ENCODE measurements around the gene GSTK1. TPM values are rescaled to one million over a fixed set of nuclear protein-coding genes. Genes with fewer than 3 reads are reported as not detected.
"Not testable (repeated sequence)": the region's sequence is repeated elsewhere in the genome, so short reads cannot be mapped to it uniquely, and the experiment has no call there.

Gene GSTK1
- polyA plus RNA-seq, 1 experiment: 164 TPM

DNA sequence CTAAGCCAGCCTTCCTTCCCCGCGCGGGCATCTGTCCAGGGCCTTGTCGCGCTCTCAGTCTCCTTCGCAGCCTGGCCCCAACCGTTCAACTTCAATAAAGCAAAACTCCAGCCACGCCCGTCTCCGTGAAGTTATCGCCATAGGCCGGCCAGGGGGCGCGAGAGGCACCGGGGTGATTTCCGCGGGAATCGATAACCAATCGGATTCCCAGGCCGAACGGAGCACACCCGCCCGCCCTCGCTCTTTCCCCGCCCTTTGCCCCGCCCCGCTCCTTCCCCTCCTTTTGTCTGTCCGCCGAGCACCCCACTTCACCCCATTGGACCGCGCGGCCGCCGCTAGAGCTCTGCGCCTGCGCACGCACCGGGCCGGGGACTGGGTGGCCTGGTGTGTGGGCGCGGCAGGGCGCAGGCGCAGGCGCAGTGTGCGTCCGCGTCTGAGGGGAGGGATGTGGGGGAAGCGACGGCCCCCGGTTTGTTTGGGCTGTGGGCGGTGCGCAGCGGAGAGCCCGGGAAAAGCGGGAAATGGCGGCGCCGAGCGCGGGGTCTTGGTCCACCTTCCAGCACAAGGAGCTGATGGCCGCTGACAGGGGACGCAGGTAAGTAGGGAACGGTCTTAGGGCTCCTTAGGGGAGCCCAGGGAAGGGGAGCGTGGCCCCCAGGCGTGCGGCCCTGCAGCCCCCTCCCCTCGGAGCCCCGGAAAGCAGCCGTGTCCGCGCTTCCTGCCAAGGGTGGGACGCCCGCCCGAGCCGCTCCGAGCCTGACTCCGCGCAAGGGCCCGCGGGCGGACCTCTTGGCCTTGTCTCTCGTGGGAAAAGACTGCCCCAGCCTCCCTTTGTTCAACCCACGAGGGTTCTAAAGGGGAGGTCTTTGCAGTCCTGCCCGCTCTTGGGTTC lies 24.9 kb downstream of the GSTK1 start, which contains the start of gene CASP2:
Gene CASP2, plus strand, starts transcription at position 417 of the 892 bp plus-strand sequence. Its CDS starts 105 bp downstream, at position 522.
- peak within 1 kb of the TSS; percentile 92 for H3K4me3 ChIP-seq (ENCODE audit: low read depth, low read length)
- DNase-seq (ENCODE audit: low read depth): peak; percentile 85
- TF ChIP-seq, protein P1, sequence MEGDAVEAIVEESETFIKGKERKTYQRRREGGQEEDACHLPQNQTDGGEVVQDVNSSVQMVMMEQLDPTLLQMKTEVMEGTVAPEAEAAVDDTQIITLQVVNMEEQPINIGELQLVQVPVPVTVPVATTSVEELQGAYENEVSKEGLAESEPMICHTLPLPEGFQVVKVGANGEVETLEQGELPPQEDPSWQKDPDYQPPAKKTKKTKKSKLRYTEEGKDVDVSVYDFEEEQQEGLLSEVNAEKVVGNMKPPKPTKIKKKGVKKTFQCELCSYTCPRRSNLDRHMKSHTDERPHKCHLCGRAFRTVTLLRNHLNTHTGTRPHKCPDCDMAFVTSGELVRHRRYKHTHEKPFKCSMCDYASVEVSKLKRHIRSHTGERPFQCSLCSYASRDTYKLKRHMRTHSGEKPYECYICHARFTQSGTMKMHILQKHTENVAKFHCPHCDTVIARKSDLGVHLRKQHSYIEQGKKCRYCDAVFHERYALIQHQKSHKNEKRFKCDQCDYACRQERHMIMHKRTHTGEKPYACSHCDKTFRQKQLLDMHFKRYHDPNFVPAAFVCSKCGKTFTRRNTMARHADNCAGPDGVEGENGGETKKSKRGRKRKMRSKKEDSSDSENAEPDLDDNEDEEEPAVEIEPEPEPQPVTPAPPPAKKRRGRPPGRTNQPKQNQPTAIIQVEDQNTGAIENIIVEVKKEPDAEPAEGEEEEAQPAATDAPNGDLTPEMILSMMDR (IDR thresholded peaks at IDR 0.05; ENCODE audit: insufficient read depth, low read depth, low read length): peak; percentile 50
- ChIA-PET CTCF (interaction anchor here (0.7 to 1.5 kb wide), 5 partner anchors 8 to 92 kb away, joined by 3 to 6 read pairs (median 4); no protein-coding TSS in a partner anchor), POLR2A (no interaction called here)
- H3K36me3 ChIP-seq (ENCODE audit: control insufficient read depth, insufficient read depth, low read length): peaks cover 3% of the 10 kb centered on the region
- no peaks in the 10 kb centered on the region for H3K27me3 ChIP-seq (ENCODE audit: control insufficient read depth, insufficient read depth, low read length)

DNA sequence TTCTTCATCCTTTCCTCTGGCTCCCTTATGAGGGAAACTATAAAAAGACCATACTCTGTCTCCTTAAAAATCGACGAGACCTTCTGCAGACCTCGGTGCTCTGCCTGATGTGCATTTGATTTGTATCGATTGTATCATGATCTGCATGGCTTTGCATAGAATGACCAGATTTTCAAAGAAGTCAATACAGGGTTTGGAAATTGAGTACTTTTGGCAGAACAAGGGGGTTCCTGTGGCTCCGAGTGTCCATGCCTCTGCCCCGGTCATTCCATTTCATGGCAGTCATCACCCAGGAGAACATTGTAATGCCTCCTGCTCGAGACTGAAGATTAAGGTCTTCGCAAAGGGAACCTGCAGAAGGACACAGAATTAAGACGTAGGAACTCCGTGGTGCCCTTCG lies 25.6 kb downstream of the GSTK1 start:
- Histone ChIP-seq H3K4me3 (ENCODE audit: low read depth, low read length) (peak overlapping the region; percentile 92), H3K27me3 (ENCODE audit: control insufficient read depth, insufficient read depth, low read length) (no peaks in the 10 kb centered on the region), H3K36me3 (ENCODE audit: control insufficient read depth, insufficient read depth, low read length) (peaks cover 3% of the 10 kb centered on the region)
- ChIA-PET CTCF (interaction anchor here (0.8 to 1.9 kb wide), 2 partner anchors 48 to 49 kb away, joined by 3 to 7 read pairs; no protein-coding TSS in a partner anchor), POLR2A (no interaction called here)
- TF ChIP-seq, protein P1 (IDR thresholded peaks at IDR 0.05; ENCODE audit: insufficient read depth, low read depth, low read length): no peak
- DNase-seq (ENCODE audit: low read depth): no peak

DNA sequence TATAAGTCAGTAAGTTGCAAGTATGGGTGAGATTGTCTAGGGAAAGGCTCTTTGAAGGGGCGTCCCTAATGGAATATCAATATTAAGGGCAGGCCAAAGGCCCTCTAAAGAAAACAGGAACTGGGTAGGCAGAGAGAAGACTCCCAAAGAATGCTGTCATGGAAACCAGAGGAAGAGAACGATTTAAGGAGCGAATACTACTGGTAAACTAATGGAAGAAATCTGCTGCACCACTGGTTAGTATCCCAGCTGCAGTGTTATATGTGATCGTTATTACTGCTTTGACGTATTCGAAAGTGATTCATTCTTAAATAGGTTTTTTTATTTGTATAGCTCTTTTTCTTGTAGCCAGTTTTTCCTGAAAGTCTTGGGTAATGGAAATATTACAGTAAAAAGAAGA lies 26.2 kb downstream of the GSTK1 start:
- no peak for DNase-seq (ENCODE audit: low read depth)
- Histone ChIP-seq H3K4me3 (ENCODE audit: low read depth, low read length) (peak overlapping the region; percentile 92), H3K36me3 (ENCODE audit: control insufficient read depth, insufficient read depth, low read length) (peaks cover 5% of the 10 kb centered on the region), H3K27me3 (ENCODE audit: control insufficient read depth, insufficient read depth, low read length) (no peaks in the 10 kb centered on the region)
- ChIA-PET POLR2A (interaction anchor here (0.5 to 0.6 kb wide), 2 partner anchors 22 to 27 kb away, joined by 3 to 5 read pairs; no protein-coding TSS in a partner anchor), CTCF (interaction anchor here (0.6 to 1.9 kb wide), 4 partner anchors 10 to 196 kb away, joined by 3 to 7 read pairs (median 3); no protein-coding TSS in a partner anchor)
- TF ChIP-seq, protein P1 (IDR thresholded peaks at IDR 0.05; ENCODE audit: insufficient read depth, low read depth, low read length): no peak

DNA sequence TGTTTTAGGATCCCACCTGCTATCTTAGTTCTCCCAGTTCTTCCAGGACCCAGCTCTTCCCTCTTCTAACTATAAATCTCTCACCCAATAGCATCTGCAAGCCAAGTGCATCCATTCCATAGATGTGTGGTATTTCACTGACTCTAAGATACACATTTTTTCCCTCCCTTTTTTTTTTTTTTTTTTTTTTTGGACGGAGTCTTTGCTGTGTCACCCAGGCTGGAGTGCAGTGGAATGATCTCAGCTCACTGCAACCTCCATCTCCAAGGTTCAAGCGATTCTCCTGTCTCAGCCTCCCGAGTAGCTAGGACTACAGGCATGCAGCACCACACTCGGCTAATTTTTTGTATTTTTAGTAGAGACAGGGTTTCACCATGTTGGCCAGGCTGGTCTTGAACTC lies 26.6 kb downstream of the GSTK1 start:
- H3K4me3 ChIP-seq (ENCODE audit: low read depth, low read length); H3K36me3 ChIP-seq (ENCODE audit: control insufficient read depth, insufficient read depth, low read length); H3K27me3 ChIP-seq (ENCODE audit: control insufficient read depth, insufficient read depth, low read length); DNase-seq (ENCODE audit: low read depth): not testable (repeated sequence)
- ChIA-PET POLR2A (interaction anchor here (0.5 to 0.6 kb wide), 2 partner anchors 21 to 27 kb away, joined by 3 to 5 read pairs; no protein-coding TSS in a partner anchor), CTCF (interaction anchor here (0.6 to 1.9 kb wide), 4 partner anchors 10 to 98 kb away, joined by 3 to 7 read pairs (median 3); no protein-coding TSS in a partner anchor)

DNA sequence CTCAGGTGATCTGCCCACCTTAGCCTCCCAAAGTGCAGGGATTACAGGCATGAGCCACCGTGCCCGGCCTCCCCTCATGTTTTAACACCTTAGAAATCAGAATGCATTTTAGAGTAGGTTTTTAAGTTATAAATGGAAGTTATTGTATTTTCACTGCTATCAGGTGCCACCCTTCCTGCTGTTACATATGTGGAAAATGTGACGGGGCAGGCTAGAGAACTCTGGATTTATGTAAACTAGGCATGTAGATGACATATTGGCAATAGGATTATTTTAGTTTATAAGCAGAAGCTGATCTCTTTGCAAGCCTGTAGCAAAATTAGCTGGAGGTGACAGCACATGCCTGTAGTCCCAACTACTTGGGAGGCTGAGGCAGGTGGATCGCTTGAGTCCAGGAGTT lies 27.1 kb downstream of the GSTK1 start:
- Histone ChIP-seq H3K27me3 (ENCODE audit: control insufficient read depth, insufficient read depth, low read length) (no peaks in the 10 kb centered on the region), H3K4me3 (ENCODE audit: low read depth, low read length) (no peak overlapping the region), H3K36me3 (ENCODE audit: control insufficient read depth, insufficient read depth, low read length) (peaks cover 8% of the 10 kb centered on the region)
- ChIA-PET POLR2A (no interaction called here), CTCF (interaction anchor here (0.6 to 1.9 kb wide), 2 partner anchors 50 to 60 kb away, joined by 3 to 7 read pairs; no protein-coding TSS in a partner anchor)
- no peak for DNase-seq (ENCODE audit: low read depth)
- TF ChIP-seq, protein P1 (IDR thresholded peaks at IDR 0.05; ENCODE audit: insufficient read depth, low read depth, low read length): no peak

All from BJ (cell line).